Measurements from ENCODE around the gene IFNB1. TPM values are rescaled to one million over a fixed set of nuclear protein-coding genes. Genes with fewer than 3 reads are reported as not detected.

IFNB1 gene
- total RNA-seq, 1 experiment from 2014 or later = not detected

- intact Hi-C loops (cut with micrococcal nuclease; ENCODE audit: unreplicated experiment) = no loop called here
- POLR2A ChIA-PET = no interaction called here
- no peak for TF ChIP-seq CTCF (IDR thresholded peaks at IDR 0.05; ENCODE audit: insufficient read depth in 1 of 2, low read depth in 1 of 2, low read length in 1 of 2, severe bottlenecking in 1 of 2, unreplicated experiment in 1 of 2)
- H3K36me3 ChIP-seq (ENCODE audit: control insufficient read depth, insufficient read depth, low read length) = no peaks in the 10 kb centered on the region
- Mint-ChIP-seq H3K4me1 (ENCODE audit: low read depth, unreplicated experiment) (no peaks in the 10 kb centered on the region), H3K9me3 (ENCODE audit: unreplicated experiment) (no peaks in the 10 kb centered on the region), H3K4me3 (ENCODE audit: unreplicated experiment) (no peak overlapping the region), H3K27ac (ENCODE audit: unreplicated experiment) (no peak overlapping the region), H3K27me3 (ENCODE audit: insufficient read depth, unreplicated experiment) (no peaks in the 10 kb centered on the region), H3K36me3 (ENCODE audit: insufficient read depth, unreplicated experiment) (no peaks in the 10 kb centered on the region)
- H3K4me3 ChIP-seq (ENCODE audit: low read depth, low read length) = no peak overlapping the region
- CTCF ChIA-PET = no interaction called here
- no peaks in the 10 kb centered on the region for H3K9me3 ChIP-seq
- DNase-seq = no peak
- no peaks in the 10 kb centered on the region for H3K4me1 ChIP-seq
- no TSS peak for BruUV-seq (replicated peaks)
- no peaks in the 10 kb centered on the region for H3K27me3 ChIP-seq (replicated peaks; ENCODE audit: control insufficient read depth, insufficient read depth, low read length)
Measured at GRCh38 chr9:21030389-21031035, 47.2 kb downstream of the IFNB1 start.

GRCh38 chr9:21029661-21030060 lies 48.1 kb downstream of the IFNB1 start:
- H3K27ac Mint-ChIP-seq (ENCODE audit: unreplicated experiment) = no peak overlapping the region
- H3K4me1 ChIP-seq = no peaks in the 10 kb centered on the region
- CTCF ChIA-PET = no interaction called here
- H3K27me3 ChIP-seq (replicated peaks; ENCODE audit: control insufficient read depth, insufficient read depth, low read length) = no peaks in the 10 kb centered on the region
- no peaks in the 10 kb centered on the region for H3K4me1 Mint-ChIP-seq (ENCODE audit: low read depth, unreplicated experiment)
- H3K9me3 Mint-ChIP-seq (ENCODE audit: unreplicated experiment) = no peaks in the 10 kb centered on the region
- POLR2A ChIA-PET = no interaction called here
- no peak for DNase-seq
- intact Hi-C loops (cut with micrococcal nuclease; ENCODE audit: unreplicated experiment) = no loop called here
- no peaks in the 10 kb centered on the region for H3K36me3 Mint-ChIP-seq (ENCODE audit: insufficient read depth, unreplicated experiment)
- BruUV-seq (replicated peaks) = no TSS peak
- H3K9me3 ChIP-seq = no peaks in the 10 kb centered on the region
- H3K4me3 Mint-ChIP-seq (ENCODE audit: unreplicated experiment) = no peak overlapping the region
- no peaks in the 10 kb centered on the region for H3K27me3 Mint-ChIP-seq (ENCODE audit: insufficient read depth, unreplicated experiment)
- H3K36me3 ChIP-seq (ENCODE audit: control insufficient read depth, insufficient read depth, low read length) = no peaks in the 10 kb centered on the region
- TF ChIP-seq CTCF (IDR thresholded peaks at IDR 0.05; ENCODE audit: insufficient read depth in 1 of 2, low read depth in 1 of 2, low read length in 1 of 2, severe bottlenecking in 1 of 2, unreplicated experiment in 1 of 2) = no peak
- no peak overlapping the region for H3K4me3 ChIP-seq (ENCODE audit: low read depth, low read length)

- DNase-seq = no peak
- no peaks in the 10 kb centered on the region for H3K4me1 Mint-ChIP-seq (ENCODE audit: low read depth, unreplicated experiment)
- Histone ChIP-seq H3K36me3 (ENCODE audit: control insufficient read depth, insufficient read depth, low read length) (no peaks in the 10 kb centered on the region), H3K27me3 (replicated peaks; ENCODE audit: control insufficient read depth, insufficient read depth, low read length) (no peaks in the 10 kb centered on the region), H3K4me1 (no peaks in the 10 kb centered on the region), H3K9me3 (no peaks in the 10 kb centered on the region), H3K4me3 (ENCODE audit: low read depth, low read length) (no peak overlapping the region)
- intact Hi-C loops (cut with micrococcal nuclease; ENCODE audit: unreplicated experiment) = no loop called here
- BruUV-seq (replicated peaks) = no TSS peak
- H3K27ac Mint-ChIP-seq (ENCODE audit: unreplicated experiment) = no peak overlapping the region
- no peak for TF ChIP-seq CTCF (IDR thresholded peaks at IDR 0.05; ENCODE audit: insufficient read depth in 1 of 2, low read depth in 1 of 2, low read length in 1 of 2, severe bottlenecking in 1 of 2, unreplicated experiment in 1 of 2)
- CTCF ChIA-PET = no interaction called here
- no peak overlapping the region for H3K4me3 Mint-ChIP-seq (ENCODE audit: unreplicated experiment)
- POLR2A ChIA-PET = no interaction called here
- H3K27me3 Mint-ChIP-seq (ENCODE audit: insufficient read depth, unreplicated experiment) = no peaks in the 10 kb centered on the region
- no peaks in the 10 kb centered on the region for H3K9me3 Mint-ChIP-seq (ENCODE audit: unreplicated experiment)
- H3K36me3 Mint-ChIP-seq (ENCODE audit: insufficient read depth, unreplicated experiment) = no peaks in the 10 kb centered on the region
Measured at GRCh38 chr9:21028466-21028865, 49.3 kb downstream of the IFNB1 start.
